HG03354 (cell line): Measurements from ENCODE around the gene NR2C2AP.
"Not testable (repeated sequence)": the region's sequence is repeated elsewhere in the genome, so short reads cannot be mapped to it uniquely, and the experiment has no call there.

Source experiments
- ATAC-seq: cut with Tn5 transposase; IDR thresholded peaks from one replicate; pipeline ENCODE4 v1.9.1; 2021; ENCODE audit warnings: mild to moderate bottlenecking; ENCODE audit not compliant: unreplicated experiment, poor library complexity, severe bottlenecking

Gene NR2C2AP, protein sequence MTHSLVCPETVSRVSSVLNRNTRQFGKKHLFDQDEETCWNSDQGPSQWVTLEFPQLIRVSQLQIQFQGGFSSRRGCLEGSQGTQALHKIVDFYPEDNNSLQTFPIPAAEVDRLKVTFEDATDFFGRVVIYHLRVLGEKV

DNA sequence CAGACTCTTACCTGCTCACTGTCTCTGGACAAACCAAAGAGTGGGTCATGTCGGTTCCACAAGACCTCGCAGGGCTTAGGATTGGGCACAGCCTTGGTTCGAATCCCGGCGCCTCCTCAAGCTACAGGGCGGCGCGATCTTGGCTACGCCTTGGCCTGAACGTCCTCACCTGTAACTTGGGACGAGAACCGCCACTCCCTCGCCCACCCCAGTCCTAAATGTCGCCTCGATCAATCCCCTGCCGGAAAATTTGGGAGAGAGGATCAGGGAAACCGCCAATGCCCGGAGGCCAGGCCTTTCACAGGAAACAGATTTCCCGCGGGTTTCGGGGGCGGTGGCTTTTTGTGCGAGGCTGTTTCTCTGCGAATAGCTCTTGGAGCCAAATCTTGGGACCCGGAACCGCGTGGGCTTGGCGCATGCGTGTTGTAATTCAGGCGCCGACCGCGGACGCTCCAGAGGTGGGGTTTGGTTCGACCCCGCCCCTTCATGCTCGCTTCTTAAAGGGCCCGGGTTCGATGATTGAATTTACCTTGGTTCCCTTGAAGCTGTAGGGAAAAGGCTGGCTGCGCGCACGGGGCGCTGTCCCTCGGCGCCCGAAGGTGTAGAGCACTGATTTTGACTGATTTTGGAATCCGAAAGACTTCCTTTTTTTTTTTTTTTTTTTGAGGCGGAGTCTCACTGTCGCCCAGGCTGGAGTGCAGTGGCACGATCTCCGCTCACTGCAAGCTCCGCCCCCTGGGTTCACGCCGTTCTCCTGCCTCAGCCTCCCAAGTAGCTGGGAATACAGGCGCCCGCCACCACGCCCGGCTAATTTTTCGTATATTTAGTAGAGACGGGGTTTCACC is at the start of gene NR2C2AP:
Gene NR2C2AP, minus strand, starts transcription at position 403 of the 845 bp plus-strand sequence. Its CDS starts 354 bp downstream, at position 49.
- peak; percentile 74 for ATAC-seq

DNA sequence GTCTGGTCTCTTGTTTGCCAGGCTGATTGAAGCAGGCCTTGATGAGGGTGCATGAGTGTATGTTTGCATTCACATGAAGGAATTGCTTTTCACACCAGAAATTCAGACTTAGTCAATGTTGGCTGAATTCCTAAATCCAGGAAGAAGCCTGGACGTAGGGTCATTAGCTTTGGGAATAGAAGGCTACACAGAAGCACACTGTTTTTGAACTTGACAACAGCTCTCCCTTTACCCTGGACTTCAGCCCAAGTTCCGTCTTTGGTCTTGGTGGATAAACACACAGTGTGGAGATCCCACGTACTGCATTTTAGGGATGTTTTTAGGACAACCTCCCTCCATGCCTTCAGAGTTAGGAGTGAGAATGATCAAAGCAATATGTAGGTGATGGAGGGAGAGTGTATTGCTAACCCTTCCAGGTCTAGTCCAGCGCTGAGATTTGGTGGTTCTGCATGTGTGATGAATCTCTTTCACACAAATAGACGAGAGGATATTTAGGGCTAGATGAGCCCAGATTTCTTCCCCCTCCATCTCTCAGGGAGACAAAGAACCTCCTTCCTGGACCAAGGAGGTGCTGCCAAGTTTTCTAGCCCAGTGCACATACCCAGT is 47.1 kb upstream of the NR2C2AP start:
- no peak for ATAC-seq

DNA sequence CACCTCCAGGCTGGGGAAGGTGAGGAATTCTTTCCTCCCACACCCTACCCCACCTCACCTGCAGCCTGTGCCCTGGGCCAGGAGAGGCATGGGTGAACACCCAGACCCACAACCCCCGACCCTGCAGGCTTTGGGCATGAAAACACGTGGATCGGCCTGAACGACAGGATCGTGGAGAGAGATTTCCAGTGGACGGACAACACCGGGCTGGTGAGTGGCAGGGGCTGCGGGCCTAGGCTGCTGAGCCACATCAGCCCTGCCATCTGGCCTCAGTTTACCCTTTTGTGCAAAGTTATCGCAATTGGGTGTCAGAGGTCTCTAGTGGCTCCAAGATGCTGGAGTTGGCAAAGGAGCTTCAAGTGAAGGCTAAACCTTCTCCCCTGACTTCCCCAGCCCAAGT is 37.3 kb upstream of the NR2C2AP start:
- no peak for ATAC-seq

DNA sequence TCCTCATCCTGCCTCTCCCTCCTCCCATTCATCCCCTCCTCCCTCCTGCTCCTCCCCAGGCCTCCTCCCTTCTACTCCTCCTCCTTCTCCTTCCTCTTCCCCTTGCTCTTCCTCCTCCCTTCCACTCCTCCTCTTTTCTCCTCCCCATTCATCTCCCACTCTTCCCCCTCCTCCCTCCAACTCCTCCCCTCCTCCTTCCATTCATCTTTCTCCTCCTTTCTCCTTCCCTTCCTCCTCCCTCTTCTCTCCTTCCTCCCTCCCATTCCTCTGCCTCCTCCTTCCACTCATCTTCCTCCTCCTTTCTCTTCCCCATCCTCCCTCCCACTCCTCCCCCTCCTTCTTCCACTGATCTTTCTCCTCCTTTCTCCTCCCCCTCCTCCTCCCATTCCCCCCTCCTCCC is 36.5 kb upstream of the NR2C2AP start:
- ATAC-seq, result no peak

DNA sequence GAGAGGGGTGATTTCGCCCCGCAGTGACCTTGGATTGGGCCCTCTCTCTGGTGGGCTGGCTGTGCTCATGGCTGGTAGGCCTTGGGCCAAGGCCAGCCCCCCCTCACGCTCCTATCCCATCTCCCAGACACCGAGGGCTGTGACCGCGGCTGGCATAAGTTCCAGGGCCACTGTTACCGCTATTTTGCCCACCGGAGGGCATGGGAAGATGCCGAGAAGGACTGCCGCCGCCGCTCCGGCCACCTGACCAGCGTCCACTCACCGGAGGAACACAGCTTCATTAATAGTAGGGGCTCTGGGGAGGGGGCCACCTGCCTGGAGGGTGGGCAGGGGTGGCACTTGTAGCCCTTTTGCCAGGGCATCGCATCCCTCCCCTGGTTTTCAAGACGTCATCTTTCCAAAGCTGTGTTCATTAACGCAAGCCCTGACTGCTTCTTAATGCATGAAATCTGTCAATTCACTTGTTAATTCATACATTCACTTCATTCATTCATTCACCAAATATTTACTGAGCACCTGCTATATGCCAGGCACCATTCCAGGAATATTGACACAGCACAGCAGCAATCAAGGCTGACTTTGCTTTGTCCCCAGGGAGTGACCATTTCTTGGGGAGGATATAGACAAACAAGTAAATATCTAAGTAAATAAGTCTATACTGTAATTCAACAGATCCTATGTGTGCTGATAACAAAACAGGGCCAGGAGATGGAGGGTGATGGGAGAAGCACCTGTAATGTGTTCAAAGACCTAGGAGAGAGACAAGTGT is 35.1 kb upstream of the NR2C2AP start:
- ATAC-seq, result no peak

DNA sequence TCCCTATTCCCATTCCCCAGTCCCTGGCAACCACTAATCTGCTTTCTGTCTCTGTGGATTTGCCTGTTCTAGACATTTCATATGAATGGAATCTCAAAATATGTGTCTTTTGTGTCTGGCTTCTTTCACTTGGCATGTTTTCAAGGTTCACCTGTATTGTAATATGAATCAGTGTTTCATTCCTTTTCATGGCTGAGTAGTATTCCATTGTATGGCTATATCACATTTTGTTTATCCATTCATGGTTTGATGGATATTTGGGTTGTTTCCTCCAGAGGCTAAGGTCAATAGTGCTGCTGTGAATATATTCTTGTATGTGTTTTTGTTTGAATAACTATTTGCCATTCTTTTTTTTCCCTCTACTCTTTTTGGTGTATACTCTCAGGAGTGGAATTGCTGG is 33.0 kb upstream of the NR2C2AP start:
- no peak for ATAC-seq

DNA sequence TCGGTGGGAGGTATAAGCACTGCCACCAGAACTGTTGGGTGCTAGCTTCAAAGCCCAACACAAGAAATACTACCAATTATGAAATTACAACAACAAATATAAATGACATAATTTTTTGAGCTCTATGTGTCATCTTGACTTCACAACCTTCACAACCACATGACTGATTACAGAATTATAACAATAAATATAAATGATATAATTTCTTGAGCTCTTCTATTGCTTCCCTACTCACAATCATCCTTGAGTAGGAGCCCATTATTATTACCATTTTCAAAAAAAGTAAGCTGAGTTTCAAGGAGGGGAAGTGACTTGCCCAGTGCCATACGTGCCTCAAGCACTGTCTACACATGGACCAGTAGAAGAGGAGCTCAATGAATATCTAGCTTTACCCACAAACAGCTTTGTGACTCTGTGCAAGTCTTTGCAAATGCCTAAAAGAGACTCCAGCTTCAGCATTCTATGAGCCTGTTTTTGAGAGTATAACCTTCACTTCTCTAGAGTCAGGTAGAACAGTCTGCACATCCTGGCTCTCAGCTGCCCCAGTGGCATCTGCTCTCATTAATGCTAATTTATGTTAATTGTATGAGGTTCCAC is 31.1 kb upstream of the NR2C2AP start:
- ATAC-seq, result no peak

DNA sequence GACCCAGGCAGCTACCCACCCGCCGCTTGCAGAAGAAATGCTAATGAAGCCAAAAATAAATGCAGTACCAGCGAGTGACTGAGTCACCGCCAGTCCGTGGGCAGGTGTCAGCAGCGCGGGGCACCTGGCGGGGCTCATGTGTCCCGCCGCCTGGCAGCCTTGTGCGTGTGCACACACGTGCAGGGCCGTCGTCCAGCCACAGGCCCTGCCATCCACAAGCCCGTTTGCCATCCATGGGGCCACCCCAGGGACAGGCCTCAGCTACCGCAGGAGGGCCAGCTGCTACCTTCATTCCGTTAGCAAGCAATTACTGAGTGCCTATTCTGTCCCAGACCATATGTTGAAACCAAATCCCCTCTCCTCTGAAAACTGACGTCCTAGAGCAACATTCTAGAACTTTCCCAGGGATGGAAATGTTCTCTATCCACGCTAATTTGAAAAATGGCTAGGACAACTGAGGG is 29.1 kb upstream of the NR2C2AP start:
- no peak for ATAC-seq

DNA sequence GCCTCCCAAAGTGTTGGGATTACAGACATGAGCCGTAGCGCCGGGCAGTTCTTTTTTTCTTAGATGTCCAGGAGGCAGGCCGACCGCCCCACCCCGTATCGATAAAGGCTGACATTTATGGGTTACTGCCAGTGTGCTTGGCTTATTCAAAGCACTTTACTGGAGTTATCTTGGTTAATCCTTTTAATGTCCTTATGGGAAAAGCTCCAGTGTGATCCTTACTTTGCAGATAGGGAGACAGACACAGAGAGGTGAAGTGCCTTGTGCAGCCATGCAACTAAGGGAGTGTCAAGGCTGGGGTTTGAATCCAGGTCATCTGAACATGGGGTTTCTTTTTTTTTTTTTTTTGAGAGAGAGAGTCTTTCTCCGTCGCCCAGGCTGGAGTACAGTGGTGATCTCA is 27.8 kb upstream of the NR2C2AP start:
- no peak for ATAC-seq

DNA sequence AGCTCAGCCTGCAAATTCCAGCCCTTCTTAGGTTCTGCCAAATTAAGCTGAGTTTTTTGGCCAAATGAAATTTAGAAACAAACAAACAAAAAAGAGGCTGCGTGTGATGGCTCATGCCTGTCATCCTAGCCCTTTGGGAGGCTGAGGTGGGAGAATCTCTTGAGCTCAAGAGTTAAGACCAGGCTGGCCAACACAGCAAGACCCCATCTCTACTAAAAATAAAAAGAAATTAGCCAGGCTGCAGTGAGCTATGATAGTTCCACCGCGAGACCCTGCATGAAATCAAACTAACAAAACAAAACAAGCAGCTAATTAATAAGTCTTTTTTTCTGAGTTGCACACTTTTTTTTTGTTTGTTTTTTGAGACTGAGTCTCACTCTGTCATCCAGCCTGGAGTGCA is 26.5 kb upstream of the NR2C2AP start:
- ATAC-seq, result no peak

DNA sequence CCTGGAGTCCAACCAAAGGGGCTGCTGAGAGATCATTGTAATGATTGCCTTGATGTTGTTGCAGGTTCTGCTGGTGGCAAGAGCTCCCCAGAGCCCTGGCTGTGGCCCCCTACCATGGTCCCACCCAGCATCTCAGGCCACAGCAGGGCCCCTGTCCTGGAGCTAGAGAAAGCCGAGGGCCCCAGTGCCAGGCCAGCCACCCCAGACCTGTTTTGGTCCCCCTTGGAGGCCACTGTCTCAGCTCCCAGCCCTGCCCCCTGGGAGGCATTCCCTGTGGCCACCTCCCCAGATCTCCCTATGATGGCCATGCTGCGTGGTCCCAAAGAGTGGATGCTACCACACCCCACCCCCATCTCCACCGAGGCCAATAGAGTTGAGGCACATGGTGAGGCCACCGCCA is 24.0 kb upstream of the NR2C2AP start:
- ATAC-seq, result no peak

DNA sequence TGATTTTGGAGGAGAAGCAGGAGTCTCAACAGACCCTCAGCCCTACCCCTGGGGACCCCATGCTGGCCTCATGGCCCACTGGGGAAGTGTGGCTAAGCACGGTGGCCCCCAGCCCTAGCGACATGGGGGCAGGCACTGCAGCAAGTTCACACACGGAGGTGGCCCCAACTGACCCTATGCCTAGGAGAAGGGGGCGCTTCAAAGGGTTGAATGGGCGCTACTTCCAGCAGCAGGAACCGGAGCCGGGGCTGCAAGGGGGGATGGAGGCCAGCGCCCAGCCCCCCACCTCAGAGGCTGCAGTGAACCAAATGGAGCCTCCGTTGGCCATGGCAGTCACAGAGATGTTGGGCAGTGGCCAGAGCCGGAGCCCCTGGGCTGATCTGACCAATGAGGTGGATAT is 23.4 kb upstream of the NR2C2AP start:
- ATAC-seq, result no peak

DNA sequence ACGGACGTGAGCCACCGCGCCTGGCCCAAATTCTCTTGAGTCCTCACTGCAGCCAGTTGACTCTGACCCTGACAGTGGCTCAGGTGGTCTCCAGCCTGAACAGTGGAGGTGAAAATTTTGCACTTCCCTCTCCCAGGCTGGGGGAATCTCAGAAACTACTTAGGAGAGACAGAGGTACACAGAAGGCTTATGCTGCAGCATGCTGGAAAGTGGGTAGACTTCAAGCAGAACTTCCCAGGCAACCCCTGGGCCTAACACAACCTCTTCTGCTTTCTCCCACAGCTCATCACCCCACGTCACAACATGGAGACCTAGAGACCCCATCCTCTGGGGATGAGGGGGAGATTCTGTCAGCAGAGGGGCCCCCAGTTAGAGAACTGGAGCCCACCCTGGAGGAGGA is 23.0 kb upstream of the NR2C2AP start:
- ATAC-seq, result no peak

DNA sequence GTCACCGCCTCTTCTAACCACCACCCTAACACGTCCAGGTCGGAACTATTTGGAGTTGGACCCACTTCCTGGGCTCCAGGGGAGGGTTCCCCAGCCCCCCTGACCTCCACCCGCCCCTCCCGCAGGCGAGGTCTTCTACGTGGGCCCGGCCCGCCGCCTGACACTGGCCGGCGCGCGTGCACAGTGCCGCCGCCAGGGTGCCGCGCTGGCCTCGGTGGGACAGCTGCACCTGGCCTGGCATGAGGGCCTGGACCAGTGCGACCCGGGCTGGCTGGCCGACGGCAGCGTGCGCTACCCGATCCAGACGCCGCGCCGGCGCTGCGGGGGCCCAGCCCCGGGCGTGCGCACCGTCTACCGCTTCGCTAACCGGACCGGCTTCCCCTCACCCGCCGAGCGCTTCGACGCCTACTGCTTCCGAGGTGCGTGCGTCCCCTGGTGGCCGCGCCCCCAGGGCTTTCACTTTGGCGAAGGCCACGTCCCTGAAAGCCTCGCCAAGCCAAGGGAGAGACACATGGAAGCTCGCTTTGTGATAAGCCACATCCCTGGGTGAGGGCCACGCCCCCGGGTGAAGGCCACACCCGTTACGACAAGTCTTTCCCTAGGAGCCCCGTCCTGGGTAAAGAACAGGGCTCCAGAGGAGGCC is 21.8 kb upstream of the NR2C2AP start:
- peak; percentile 57 for ATAC-seq

DNA sequence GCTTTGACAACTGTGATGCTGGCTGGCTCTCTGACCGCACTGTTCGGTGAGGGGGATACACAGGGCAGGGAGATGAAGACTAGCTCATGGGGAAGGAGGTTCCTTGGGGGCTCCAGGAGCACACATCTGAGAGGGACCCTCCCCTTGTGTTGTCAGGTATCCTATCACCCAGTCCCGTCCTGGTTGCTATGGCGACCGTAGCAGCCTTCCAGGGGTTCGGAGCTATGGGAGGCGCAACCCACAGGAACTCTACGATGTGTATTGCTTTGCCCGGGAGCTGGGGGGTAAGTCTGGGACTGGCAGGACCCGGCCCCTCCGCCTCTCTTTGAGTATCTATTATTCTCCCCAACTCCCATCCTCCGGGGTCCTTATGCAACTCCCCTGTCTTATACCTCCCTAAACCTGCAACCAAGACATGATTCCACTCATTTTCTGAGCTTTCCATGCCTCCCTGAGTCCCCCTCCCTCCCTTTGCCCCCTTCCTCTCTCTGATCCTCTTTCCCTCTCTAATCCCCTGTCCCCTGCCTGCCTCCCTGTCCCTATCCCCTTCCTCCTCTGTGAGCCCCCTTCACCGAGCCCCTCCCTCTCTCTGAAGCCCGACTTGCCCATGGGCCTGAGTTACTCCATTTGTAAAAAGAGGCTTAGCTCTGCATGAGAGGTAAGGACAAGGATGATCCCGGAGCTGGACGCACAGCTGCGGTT is 21.1 kb upstream of the NR2C2AP start:
- no peak for ATAC-seq

DNA sequence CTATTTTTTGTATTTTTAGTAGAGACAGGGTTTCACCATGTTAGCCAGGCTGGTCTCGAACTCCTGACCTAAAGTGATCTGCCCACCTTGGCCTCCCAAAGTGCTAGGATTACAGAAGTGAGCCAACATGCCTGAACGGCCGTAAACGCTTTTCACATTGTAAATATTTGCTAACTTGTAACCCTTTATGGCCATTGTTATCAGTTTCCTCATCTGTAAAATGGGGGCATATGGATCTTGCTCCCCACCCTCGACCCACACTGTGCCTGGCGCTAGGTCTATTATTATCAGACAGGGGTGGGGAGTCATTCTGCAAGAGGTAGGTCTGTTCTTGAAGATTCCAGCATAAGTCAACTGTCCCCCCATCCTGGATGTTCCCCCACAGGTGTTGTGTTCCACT is 20.4 kb upstream of the NR2C2AP start:
- no peak for ATAC-seq

DNA sequence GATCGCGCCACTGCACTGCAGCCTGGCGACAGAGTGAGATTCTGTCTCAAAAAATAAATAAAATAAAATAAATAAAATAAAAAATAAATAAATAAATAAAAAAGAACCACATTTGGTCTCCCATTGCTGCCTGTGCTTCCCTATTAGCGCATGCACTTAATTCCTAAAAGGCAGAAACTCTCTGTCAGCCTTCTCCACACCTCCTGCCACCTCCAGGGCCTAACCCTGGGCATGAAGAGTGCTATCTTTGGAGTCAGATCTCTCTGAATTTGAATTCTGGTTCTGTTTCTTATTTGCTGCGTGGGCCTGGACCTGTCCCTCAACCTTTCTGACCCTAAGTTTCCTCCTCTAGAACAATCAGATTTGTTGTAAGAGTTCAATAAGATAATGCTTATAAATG is 19.8 kb upstream of the NR2C2AP start:
- no peak for ATAC-seq

DNA sequence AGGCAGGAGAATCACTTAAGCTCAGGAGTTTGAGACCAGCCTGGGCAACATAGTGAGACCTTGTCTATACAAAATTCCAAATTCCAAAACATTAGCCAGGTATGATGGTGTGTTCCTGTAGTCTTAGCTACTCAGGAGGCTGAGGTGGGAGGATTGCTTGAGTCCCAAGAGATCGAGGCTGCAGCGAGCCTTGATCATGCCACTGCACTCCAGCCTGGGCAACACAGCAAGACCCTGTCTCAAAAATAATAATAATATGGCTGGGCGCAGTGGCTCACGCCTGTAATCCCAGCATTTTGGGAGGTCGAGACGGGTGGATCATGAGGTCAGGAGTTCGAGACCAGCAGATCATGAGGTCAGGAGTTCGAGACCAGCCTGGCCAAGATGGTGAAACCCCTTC is 17.8 kb upstream of the NR2C2AP start:
- ATAC-seq, result not testable (repeated sequence)

DNA sequence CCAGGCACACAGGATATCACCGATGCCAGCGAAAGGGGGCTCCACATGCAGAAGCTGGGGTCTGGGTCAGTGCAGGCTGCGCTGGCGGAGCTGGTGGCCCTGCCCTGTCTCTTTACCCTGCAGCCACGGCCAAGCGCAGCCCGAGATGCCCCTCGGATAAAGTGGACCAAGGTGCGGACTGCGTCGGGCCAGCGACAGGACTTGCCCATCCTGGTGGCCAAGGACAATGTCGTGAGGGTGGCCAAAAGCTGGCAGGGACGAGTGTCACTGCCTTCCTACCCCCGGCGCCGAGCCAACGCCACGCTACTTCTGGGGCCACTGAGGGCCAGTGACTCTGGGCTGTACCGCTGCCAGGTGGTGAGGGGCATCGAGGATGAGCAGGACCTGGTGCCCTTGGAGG is 15.7 kb upstream of the NR2C2AP start:
- ATAC-seq, result no peak
